Activated naive CD8-positive, alpha-beta T cell treated with anti-CD3 and anti-CD28 coated beads for 36 hours (primary cell): ENCODE results near the gene CYTH3. TPM values are rescaled to one million over a fixed set of nuclear protein-coding genes. Genes with fewer than 3 reads are reported as not detected.

Source experiments
- DNase-seq: peaks from one replicate; pipeline ENCODE4 v3.0.0; 2021
- H3K27ac Mint-ChIP-seq: one replicate; pipeline ENCODE4 v1.8.0; 2022; ENCODE audit warnings: mild to moderate bottlenecking, moderate library complexity, mixed read lengths
- H3K27me3 Mint-ChIP-seq: one replicate; pipeline ENCODE4 v1.8.0; 2022; ENCODE audit warnings: mild to moderate bottlenecking, mixed read lengths
- H3K36me3 Mint-ChIP-seq: one replicate; pipeline ENCODE4 v1.8.0; 2021; ENCODE audit warnings: mild to moderate bottlenecking, mixed read lengths
- H3K4me1 Mint-ChIP-seq: one replicate; pipeline ENCODE4 v1.8.0; 2021; ENCODE audit warnings: mixed read lengths
- H3K4me3 Mint-ChIP-seq: one replicate; pipeline ENCODE4 v1.8.0; 2022; ENCODE audit warnings: mild to moderate bottlenecking, moderate library complexity, mixed read lengths
- H3K9me3 Mint-ChIP-seq: one replicate; pipeline ENCODE4 v1.8.0; 2022; ENCODE audit warnings: mixed read lengths
- total RNA-seq, 2 experiments: library from RNA; stranded (reverse); gene quantifications; one replicate each; pipeline ENCODE4 v1.2.3, GENCODE V29; 2021

CYTH3 gene
- total RNA-seq, 2 experiments from 2014 or later, result 1.7 to 2.0 TPM

DNA sequence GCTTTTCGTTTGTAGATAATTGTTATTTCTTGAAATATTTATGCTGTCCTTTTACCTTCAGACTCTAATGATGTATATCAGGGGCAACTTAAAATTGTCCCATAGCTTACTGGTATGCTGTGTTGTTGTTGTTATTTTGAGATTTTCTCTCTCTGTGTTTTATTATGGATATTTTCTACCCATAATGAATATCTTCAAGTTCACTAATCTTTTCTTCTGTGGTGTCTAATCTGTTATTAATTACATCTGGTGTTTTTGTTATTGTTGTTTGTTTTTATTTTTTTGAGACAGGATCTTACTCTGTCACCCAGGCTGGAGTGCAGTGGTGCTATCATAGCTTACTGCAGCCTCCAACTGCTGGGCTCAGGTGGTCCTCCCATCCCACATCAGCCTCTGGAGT, 139.2 kb downstream of the CYTH3 start:
- Mint-ChIP-seq H3K4me1 (no peaks in the 10 kb centered on the region), H3K9me3 (no peaks in the 10 kb centered on the region), H3K27ac (no peak overlapping the region), H3K36me3 (peaks cover 18% of the 10 kb centered on the region), H3K27me3 (no peaks in the 10 kb centered on the region), H3K4me3 (no peak overlapping the region)
- DNase-seq, result no peak

DNA sequence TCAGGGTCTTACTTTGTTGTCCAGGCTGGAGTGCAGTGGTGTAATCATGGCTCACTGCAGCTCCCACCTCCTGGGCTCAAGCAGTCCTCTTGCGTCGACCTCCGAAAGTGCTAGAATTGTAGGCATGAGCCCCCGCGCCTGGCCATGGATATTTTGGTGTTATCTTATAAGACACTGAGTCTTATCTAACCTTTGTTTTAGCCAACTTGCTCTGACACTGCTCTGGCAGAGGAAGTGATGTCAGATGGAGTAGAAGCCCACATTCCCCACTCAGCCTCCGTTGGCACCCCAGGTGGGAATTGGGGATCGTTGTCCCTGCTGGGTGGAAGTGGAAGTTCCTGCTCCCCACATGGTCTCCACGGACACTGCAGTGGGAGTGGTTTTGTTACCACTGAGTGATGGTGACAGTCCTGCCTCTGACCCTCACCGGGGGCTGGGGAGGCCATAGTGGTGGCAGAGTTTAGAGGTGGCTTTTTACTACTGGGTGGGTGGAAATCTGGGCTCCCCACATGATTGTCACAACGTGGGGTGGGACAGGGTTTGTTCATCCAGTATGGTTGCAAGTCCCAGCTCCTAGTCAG, 142.3 kb downstream of the CYTH3 start:
- Mint-ChIP-seq H3K36me3 (peaks cover 20% of the 10 kb centered on the region), H3K27me3 (no peaks in the 10 kb centered on the region), H3K9me3 (no peaks in the 10 kb centered on the region), H3K4me1 (peaks cover 2% of the 10 kb centered on the region), H3K27ac (no peak overlapping the region), H3K4me3 (no peak overlapping the region)
- no peak for DNase-seq

DNA sequence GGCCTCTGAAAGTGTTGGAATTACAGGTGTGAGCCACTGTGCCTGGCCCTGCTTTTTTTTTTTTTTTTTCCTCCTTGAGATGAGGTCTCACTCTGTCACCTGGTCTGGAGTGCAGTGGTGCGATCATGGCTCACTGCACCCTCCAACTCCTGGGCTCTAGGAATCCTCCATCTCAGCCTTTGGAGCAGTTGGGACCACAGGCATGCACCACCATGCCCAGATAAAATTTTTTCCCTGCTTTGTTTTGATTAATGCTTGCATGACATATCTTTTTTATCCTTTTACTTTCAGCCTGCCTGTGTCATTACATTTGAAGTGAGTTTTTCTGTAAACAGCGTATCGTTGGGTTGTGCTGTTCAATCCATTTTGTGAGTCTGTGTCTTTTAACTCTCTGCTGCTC, 144.2 kb downstream of the CYTH3 start:
- no peak overlapping the region for H3K27ac Mint-ChIP-seq
- peaks cover 23% of the 10 kb centered on the region for H3K36me3 Mint-ChIP-seq
- H3K4me3 Mint-ChIP-seq, result no peak overlapping the region
- DNase-seq, result no peak
- H3K4me1 Mint-ChIP-seq, result peaks cover 2% of the 10 kb centered on the region
- no peaks in the 10 kb centered on the region for H3K9me3 Mint-ChIP-seq
- H3K27me3 Mint-ChIP-seq, result no peaks in the 10 kb centered on the region

DNA sequence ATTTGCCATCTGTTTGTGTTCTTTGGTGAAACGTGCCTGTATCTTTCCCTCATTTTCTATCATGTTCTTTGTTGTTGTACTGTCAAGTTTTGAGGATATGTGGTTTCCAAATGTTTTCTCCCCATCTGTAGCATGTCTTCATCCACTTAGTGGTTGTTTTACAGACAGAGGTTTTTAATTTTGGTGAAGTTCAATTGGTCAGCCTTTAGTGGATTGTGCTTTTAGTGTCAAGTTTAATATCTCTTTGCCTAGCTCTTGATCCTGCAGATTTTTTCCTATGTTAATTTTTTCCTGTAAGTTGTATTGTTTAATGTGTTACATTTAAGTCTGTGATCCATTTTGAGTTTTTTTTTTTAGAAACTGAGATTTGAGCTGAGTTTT, 145.3 kb downstream of the CYTH3 start:
- no peak for DNase-seq
- no peaks in the 10 kb centered on the region for H3K9me3 Mint-ChIP-seq
- peaks cover 24% of the 10 kb centered on the region for H3K36me3 Mint-ChIP-seq
- peaks cover 2% of the 10 kb centered on the region for H3K4me1 Mint-ChIP-seq
- H3K4me3 Mint-ChIP-seq, result no peak overlapping the region
- no peaks in the 10 kb centered on the region for H3K27me3 Mint-ChIP-seq
- no peak overlapping the region for H3K27ac Mint-ChIP-seq

DNA sequence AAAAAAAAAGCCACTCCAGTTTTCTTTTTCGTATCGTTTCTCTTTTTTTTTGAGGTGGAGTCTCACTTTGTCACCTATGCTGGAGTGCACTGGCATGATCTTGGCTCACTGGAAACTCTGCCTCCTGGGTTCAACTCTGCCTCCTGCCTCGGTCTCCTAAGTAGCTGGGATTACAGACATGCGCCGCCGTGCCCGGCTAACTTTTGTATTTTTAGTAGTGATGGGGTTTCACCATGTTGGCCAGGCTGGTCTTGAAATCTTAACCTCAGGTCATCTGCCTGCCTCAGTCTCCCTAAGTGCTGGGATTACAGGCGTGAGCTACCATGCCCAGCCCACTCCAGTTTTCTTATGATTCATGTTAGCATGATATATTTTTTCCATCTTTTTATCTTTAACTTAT, 148.6 kb downstream of the CYTH3 start:
- Mint-ChIP-seq H3K36me3 (peaks cover 54% of the 10 kb centered on the region), H3K4me1 (peaks cover 2% of the 10 kb centered on the region), H3K9me3 (peaks cover 10% of the 10 kb centered on the region), H3K27ac (no peak overlapping the region), H3K4me3 (no peak overlapping the region), H3K27me3 (no peaks in the 10 kb centered on the region)
- DNase-seq, result no peak

DNA sequence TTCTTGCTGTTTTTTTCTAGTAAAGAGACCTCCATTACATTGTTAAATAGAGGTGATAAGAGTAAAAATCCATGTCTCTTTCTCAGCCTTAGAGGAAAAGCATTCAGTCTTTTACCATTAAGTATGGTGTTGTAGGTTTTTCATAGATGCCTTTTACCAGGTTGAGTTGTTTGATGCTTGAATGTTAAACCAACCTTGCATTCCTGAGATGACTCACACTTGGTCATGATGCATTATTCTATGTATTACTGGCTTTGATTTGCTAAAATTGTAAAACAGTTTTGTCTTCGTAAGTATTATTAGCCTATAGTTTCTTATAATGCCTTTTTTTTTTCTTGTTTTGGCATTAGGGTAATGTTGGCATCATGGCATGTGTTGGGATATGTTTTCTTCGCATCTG, 151.3 kb downstream of the CYTH3 start:
- DNase-seq, result no peak
- Mint-ChIP-seq H3K9me3 (peaks cover 10% of the 10 kb centered on the region), H3K36me3 (peaks cover 62% of the 10 kb centered on the region), H3K4me1 (peaks cover 10% of the 10 kb centered on the region), H3K27ac (no peak overlapping the region), H3K27me3 (no peaks in the 10 kb centered on the region), H3K4me3 (no peak overlapping the region)

DNA sequence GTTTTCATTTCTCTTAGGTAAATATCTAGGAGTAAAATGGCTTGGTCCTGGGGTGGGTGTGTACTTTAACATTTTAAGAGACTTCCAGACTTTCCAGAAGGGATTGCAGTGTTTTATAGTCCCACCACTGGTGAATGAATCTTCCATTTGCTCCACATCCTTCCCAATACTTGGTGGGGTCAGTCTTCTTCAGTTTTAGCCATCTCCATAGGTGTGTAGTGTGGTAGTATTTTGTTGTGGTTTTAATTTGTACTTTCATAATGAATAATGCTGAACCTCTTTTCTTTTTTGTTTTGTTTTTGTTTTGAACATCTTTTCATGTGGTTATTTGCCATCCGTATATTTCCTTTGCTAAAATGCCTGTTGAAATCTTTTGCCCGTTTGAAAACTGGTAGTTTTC, 154.9 kb downstream of the CYTH3 start:
- peaks cover 10% of the 10 kb centered on the region for H3K9me3 Mint-ChIP-seq
- H3K36me3 Mint-ChIP-seq, result peaks cover 55% of the 10 kb centered on the region
- no peak overlapping the region for H3K27ac Mint-ChIP-seq
- DNase-seq, result no peak
- no peak overlapping the region for H3K4me3 Mint-ChIP-seq
- H3K27me3 Mint-ChIP-seq, result no peaks in the 10 kb centered on the region
- peaks cover 10% of the 10 kb centered on the region for H3K4me1 Mint-ChIP-seq

DNA sequence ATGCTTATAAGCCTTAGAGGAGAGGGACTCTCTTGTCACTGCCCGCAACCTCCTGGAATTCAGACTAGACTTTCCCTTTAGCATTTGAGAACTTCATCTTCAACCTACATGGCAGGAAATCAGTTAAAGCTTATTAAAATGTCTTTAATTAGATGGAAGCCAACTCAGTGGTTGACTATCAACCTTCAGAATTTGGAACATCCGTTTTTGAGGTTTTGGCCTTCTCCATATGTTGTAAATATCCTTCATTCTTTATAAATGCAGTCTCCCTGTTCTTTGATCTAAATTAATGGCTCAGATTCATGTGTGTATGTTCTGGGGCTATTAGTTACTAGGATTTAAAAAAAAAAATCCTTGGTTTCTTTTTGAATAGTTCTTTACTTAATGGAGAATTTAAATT, 156.2 kb downstream of the CYTH3 start:
- Mint-ChIP-seq H3K36me3 (peaks cover 46% of the 10 kb centered on the region), H3K27ac (no peak overlapping the region), H3K9me3 (peaks cover 3% of the 10 kb centered on the region), H3K4me3 (no peak overlapping the region), H3K4me1 (peaks cover 10% of the 10 kb centered on the region), H3K27me3 (no peaks in the 10 kb centered on the region)
- DNase-seq, result no peak

Other genes starting within 250 kb of the CYTH3 start
- under 1 TPM in 1 of 2 experiments, not detected in 1; 0.16 TPM for gene ANKRD61, start 241.2 kb downstream of the CYTH3 start, total RNA-seq
- gene EIF2AK1, start 213.4 kb downstream of the CYTH3 start, total RNA-seq, result 100 to 1,000 TPM; 107 to 116 TPM
- 10 to 100 TPM; 11.9 to 12.9 TPM for gene USP42, start 167.7 kb downstream of the CYTH3 start, total RNA-seq
- gene FAM220A, start 76.3 kb upstream of the CYTH3 start, total RNA-seq, result 10 to 100 TPM; 13.7 to 15.5 TPM
- gene RAC1, start 101.9 kb upstream of the CYTH3 start, total RNA-seq, result 100 to 1,000 TPM; 203 TPM
- 10 to 100 TPM; 15.7 to 17.1 TPM for gene DAGLB, start 175.3 kb upstream of the CYTH3 start, total RNA-seq
- 10 to 100 TPM; 63.0 to 67.3 TPM for gene KDELR2, start 211.5 kb upstream of the CYTH3 start, total RNA-seq